HG03139 (cell line): ENCODE measurements around the gene OLIG2.

Source experiments
- ATAC-seq: cut with Tn5 transposase; IDR thresholded peaks from one replicate; pipeline ENCODE4 v1.9.1; 2021; ENCODE audit not compliant: unreplicated experiment

The OLIG2 gene

DNA sequence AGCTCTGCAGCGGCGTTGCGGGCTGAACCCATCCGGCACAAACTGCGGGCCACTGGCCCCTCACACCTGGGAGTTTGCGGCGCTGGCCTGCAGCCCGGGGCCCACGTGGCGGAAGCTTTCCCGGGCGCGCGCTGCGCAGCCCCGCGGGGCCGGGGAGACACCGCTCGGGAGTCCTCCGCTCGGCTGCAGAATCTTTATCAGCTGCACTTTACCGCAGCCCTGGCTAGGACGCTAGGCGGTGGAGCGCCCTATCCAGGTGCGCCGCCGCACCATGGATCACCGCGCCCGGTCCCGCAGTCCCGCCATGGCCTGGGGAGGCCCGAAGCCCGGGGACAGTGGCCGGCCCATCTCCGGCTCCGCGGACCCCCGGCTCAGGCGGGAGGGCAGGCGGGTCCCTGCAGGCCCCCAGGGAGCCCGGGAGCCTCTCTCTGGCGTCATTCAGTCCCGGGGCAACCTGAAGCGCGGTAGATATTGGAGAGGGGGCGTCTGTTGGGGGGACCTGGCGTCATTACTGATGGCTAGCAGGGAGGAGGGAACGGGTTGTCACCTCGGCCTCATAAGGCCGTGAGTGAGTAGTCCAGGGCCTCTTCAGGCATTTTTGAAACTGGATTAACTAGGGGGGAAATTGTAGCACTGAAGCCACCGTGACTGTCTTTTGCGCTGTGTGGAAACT is 5.7 kb upstream of the OLIG2 start:
- ATAC-seq, result no peak

- no peak for ATAC-seq
Measured at GRCh38 chr21:33020558-33021100, 5.1 kb upstream of the OLIG2 start.

- ATAC-seq, result no peak
Measured at GRCh38 chr21:33021150-33021549, 4.6 kb upstream of the OLIG2 start.

DNA sequence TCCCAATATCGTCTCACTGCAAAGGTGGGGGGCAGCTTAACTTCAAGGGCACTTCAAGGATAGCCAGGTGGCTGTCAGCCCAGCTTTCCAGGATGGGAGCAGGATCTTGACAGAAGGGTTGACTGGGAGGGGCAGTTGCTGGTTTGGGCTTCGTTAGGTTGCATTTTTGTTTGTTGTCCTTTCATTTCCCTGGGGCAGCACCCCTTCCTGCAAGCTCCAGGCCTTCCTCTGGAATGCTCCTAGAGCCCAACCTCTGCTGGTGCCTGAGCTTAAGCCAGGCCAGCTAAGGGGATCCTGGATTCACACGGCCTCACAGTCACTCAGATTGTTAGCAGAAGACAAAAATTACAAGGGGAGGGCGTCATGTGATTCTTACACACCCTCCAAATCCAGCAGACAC is 4.1 kb upstream of the OLIG2 start:
- no peak for ATAC-seq

DNA sequence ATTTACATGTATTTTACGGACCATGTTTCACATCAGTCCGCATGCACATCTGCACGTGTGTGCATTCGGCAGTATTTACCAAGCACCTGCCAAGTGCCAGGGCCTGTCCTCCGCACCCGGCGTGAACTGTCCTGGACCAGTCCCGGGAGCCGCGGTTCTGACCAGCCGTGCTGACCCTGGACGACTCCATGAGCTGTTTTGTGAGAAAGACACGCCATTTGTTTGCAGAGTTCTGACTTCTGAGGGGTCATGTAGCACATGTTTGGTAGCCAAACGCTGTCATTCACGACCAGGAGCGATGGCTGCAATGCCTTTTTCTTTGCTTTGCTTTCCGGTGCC is 3.3 kb upstream of the OLIG2 start:
- ATAC-seq, result no peak

DNA sequence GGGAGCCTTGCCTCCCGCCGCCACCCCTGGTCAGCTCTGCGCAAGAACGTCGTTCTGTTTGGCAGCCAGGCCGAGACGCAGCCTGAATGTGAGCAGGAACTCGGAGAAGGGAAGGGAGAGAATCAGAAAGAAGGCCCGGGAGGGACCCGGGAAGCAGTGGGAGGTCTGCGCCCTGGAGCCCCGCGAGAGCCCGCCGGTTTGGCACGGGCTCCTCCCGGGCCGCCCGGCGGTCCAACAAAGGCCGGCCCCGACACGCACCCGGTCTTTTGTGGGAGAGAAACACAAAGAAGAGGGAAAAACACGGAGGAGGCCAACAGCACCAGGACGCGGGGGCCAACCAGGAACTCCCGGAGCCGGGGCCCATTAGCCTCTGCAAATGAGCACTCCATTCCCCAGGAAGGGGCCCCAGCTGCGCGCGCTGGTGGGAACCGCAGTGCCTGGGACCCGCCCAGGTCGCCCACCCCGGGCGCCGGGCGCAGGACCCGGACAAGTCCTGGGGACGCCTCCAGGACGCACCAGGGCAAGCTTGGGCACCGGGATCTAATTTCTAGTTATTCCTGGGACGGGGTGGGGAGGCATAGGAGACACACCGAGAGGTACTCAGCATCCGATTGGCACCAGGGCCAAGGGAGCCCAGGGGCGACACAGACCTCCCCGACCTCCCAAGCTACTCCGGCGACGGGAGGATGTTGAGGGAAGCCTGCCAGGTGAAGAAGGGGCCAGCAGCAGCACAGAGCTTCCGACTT is 2.7 kb upstream of the OLIG2 start:
- ATAC-seq, result no peak

DNA sequence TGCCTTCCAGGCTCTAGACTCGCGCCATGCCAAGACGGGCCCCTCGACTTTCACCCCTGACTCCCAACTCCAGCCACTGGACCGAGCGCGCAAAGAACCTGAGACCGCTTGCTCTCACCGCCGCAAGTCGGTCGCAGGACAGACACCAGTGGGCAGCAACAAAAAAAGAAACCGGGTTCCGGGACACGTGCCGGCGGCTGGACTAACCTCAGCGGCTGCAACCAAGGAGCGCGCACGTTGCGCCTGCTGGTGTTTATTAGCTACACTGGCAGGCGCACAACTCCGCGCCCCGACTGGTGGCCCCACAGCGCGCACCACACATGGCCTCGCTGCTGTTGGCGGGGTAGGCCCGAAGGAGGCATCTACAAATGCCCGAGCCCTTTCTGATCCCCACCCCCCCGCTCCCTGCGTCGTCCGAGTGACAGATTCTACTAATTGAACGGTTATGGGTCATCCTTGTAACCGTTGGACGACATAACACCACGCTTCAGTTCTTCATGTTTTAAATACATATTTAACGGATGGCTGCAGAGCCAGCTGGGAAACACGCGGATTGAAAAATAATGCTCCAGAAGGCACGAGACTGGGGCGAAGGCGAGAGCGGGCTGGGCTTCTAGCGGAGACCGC is 2.0 kb upstream of the OLIG2 start:
- ATAC-seq, result no peak

DNA sequence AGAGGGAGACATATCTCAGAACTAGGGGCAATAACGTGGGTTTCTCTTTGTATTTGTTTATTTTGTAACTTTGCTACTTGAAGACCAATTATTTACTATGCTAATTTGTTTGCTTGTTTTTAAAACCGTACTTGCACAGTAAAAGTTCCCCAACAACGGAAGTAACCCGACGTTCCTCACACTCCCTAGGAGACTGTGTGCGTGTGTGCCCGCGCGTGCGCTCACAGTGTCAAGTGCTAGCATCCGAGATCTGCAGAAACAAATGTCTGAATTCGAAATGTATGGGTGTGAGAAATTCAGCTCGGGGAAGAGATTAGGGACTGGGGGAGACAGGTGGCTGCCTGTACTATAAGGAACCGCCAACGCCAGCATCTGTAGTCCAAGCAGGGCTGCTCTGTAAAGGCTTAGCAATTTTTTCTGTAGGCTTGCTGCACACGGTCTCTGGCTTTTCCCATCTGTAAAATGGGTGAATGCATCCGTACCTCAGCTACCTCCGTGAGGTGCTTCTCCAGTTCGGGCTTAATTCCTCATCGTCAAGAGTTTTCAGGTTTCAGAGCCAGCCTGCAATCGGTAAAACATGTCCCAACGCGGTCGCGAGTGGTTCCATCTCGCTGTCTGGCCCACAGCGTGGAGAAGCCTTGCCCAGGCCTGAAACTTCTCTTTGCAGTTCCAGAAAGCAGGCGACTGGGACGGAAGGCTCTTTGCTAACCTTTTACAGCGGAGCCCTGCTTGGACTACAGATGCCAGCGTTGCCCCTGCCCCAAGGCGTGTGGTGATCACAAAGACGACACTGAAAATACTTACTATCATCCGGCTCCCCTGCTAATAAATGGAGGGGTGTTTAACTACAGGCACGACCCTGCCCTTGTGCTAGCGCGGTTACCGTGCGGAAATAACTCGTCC is 1.3 kb upstream of the OLIG2 start:
- no peak for ATAC-seq

GRCh38 chr21:33025106-33025488 is 638 bp upstream of the OLIG2 start:
- no peak for ATAC-seq

DNA sequence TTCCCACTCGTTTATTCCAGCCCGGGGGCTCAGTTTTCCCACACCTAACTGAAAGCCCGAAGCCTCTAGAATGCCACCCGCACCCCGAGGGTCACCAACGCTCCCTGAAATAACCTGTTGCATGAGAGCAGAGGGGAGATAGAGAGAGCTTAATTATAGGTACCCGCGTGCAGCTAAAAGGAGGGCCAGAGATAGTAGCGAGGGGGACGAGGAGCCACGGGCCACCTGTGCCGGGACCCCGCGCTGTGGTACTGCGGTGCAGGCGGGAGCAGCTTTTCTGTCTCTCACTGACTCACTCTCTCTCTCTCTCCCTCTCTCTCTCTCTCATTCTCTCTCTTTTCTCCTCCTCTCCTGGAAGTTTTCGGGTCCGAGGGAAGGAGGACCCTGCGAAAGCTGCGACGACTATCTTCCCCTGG is 716 bp downstream of the OLIG2 start:
- no peak for ATAC-seq

DNA sequence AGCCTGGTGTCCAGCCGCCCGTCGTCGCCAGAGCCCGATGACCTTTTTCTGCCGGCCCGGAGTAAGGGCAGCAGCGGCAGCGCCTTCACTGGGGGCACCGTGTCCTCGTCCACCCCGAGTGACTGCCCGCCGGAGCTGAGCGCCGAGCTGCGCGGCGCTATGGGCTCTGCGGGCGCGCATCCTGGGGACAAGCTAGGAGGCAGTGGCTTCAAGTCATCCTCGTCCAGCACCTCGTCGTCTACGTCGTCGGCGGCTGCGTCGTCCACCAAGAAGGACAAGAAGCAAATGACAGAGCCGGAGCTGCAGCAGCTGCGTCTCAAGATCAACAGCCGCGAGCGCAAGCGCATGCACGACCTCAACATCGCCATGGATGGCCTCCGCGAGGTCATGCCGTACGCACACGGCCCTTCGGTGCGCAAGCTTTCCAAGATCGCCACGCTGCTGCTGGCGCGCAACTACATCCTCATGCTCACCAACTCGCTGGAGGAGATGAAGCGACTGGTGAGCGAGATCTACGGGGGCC is 1.2 kb downstream of the OLIG2 start:
- ATAC-seq, result no peak

DNA sequence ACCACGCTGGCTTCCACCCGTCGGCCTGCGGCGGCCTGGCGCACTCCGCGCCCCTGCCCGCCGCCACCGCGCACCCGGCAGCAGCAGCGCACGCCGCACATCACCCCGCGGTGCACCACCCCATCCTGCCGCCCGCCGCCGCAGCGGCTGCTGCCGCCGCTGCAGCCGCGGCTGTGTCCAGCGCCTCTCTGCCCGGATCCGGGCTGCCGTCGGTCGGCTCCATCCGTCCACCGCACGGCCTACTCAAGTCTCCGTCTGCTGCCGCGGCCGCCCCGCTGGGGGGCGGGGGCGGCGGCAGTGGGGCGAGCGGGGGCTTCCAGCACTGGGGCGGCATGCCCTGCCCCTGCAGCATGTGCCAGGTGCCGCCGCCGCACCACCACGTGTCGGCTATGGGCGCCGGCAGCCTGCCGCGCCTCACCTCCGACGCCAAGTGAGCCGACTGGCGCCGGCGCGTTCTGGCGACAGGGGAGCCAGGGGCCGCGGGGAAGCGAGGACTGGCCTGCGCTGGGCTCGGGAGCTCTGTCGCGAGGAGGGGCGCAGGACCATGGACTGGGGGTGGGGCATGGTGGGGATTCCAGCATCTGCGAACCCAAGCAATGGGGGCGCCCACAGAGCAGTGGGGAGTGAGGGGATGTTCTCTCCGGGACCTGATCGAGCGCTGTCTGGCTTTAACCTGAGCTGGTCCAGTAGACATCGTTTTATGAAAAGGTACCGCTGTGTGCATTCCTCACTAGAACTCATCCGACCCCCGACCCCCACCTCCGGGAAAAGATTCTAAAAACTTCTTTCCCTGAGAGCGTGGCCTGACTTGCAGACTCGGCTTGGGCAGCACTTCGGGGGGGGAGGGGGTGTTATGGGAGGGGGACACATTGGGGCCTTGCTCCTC is 1.9 kb downstream of the OLIG2 start:
- ATAC-seq, result no peak

- ATAC-seq, result no peak
Measured at GRCh38 chr21:33028287-33028670, 2.5 kb downstream of the OLIG2 start.

DNA sequence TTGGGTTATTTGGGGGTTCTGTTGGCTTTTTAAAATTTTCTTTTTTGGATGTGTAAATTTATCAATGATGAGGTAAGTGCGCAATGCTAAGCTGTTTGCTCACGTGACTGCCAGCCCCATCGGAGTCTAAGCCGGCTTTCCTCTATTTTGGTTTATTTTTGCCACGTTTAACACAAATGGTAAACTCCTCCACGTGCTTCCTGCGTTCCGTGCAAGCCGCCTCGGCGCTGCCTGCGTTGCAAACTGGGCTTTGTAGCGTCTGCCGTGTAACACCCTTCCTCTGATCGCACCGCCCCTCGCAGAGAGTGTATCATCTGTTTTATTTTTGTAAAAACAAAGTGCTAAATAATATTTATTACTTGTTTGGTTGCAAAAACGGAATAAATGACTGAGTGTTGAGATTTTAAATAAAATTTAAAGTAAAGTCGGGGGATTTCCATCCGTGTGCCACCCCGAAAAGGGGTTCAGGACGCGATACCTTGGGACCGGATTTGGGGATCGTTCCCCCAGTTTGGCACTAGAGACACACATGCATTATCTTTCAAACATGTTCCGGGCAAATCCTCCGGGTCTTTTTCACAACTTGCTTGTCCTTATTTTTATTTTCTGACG is 3.1 kb downstream of the OLIG2 start:
- no peak for ATAC-seq

DNA sequence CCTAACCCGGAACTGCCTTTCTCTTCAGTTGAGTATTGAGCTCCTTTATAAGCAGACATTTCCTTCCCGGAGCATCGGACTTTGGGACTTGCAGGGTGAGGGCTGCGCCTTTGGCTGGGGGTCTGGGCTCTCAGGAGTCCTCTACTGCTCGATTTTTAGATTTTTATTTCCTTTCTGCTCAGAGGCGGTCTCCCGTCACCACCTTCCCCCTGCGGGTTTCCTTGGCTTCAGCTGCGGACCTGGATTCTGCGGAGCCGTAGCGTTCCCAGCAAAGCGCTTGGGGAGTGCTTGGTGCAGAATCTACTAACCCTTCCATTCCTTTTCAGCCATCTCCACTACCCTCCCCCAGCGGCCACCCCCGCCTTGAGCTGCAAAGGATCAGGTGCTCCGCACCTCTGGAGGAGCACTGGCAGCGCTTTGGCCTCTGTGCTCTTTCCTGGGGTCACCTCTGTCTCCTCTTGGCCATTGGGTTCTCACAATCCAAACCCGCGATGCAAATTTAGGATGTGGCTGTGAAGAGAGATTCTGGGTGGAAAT is 3.7 kb downstream of the OLIG2 start:
- ATAC-seq, result no peak

DNA sequence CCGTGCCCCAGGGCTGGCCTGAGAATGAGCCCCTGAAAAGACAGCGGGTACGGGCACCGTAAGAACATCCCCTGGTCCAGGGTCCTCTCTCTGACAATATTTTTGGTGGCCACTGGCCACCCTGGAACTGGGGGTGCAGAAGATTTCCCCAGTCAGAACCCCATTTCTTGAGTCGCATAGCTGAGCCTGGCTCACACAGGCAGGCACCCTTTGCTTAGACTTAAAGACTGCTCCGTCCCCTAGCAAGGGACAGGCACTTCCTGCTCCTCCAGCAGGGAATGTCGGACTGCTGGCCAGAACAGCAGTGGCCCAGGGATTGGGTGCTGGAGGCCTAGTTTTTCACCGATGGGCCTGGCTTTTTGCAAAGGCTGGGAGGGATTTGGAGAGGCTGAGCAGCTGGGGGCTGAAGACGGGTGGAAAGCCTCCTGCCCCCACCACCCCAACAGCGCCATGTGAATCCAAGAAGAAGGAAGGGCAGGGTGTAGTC is 4.3 kb downstream of the OLIG2 start:
- no peak for ATAC-seq

GRCh38 chr21:33030633-33031032 is 4.9 kb downstream of the OLIG2 start:
- ATAC-seq, result no peak

DNA sequence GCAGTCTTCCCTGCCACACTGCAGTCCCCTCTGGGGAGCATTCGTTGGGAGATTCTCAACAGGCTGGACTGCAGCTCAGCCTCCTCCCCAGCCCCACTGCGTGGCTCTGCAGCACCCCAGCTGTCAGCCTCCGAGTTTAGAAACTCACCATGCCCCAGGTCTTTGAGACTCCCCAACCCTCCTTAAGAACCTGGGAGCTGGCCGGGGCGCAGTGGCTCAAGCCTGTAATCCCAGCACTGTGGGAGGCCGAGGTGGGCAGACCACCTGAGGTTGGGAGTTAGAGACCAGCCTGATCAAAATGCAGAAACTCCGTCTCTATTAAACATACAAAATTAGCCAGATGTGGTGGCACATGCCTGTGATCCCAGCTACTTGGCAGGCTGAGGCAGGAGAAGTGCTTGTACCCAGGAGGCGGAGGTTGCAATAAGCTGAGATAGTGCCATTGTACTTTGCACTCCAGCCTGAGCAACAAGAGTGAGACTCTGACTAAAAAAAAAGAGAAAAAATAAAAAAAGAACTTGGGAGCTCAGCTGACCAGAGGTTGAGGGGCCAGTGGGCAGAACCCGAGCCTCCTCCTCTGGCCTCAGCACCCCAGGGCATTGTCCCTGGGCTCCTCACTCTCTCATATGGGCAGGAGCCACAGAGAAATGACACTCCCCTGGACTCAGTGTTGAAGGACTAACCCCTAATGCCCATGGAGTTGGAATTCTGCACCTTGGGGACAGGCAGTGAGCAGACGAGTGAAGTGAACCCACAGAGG is 5.6 kb downstream of the OLIG2 start:
- no peak for ATAC-seq
